Left cardiac atrium (tissue), 4 donors: Measurements from ENCODE around the gene OR2B3. TPM values are rescaled to one million over a fixed set of nuclear protein-coding genes. Genes with fewer than 3 reads are reported as not detected.
"Not testable (repeated sequence)": the region's sequence is repeated elsewhere in the genome, so short reads cannot be mapped to it uniquely, and the experiment has no call there.

Source experiments
- ATAC-seq, 2 donors: fragments of 200-7000 bp; cut with Tn5 transposase; one replicate each; pipeline ENCODE4 v1.9.1; 2020; ENCODE audit warnings: mild to moderate bottlenecking in 2 of 2, moderate library complexity in 2 of 2
- DNase-seq: peaks from one replicate; pipeline ENCODE4 v3.0.0-alpha.2; 2020
- intact Hi-C, 2 donors: fragments of 100-400 bp; cut with DNase I; formaldehyde crosslinking; loops; one replicate each; pipeline versions ENCODE4 v1.14.1 to v1.15.1; 2022 to 2023
- long read RNA-seq: library from polyadenylated mRNA; unstranded; transcript quantifications from one replicate; pipeline ENCODE4 v2.0.0, GENCODE V29; 2021
- total RNA-seq, 2 donors: library from RNA; stranded (reverse); fragmentation: NEBNext Ultra II Directional; extraction: Animal tissue kit (Norgen Biotek cat#: 25700); gene quantifications; one replicate each; pipeline ENCODE4 v1.2.1, GENCODE V29; 2021
- donor health status: DM: no; HTN: yes; CAD: no.
- donor health status: DM: no; HTN: yes; CAD: no; lungs with severe emphysema.
- donor health status: DM: yes; HTN: yes; CAD: no.
- donor health status: Dilated cardiomyopathy.

The OR2B3 gene, protein sequence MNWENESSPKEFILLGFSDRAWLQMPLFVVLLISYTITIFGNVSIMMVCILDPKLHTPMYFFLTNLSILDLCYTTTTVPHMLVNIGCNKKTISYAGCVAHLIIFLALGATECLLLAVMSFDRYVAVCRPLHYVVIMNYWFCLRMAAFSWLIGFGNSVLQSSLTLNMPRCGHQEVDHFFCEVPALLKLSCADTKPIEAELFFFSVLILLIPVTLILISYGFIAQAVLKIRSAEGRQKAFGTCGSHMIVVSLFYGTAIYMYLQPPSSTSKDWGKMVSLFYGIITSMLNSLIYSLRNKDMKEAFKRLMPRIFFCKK
- not detected for total RNA-seq
- long read RNA-seq: 0 reads

DNA sequence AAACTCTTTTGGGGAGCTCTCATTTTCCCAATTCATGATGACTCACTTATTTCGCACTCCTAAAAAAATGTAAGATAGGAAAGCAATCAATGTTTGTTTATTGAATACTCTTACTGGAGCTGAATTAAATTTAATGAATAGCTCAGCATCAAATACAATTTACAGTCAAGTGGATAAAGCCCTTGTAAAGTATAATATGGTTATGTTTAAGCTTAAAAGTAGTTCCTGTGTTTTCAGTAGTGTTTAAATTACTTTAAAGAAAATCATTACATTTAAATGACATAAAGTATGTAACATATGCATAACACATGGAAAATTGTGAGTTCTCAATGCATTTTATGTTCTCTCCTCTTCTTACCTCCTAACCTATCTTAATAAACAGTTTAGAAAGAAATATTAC lies at the start of gene OR2B3:
Gene OR2B3, minus strand, starts transcription at position 101 of the 400 bp plus-strand sequence. Its CDS starts 65 bp downstream, at position 36.
- no peak for DNase-seq
- intact Hi-C loops: no loop called here

DNA sequence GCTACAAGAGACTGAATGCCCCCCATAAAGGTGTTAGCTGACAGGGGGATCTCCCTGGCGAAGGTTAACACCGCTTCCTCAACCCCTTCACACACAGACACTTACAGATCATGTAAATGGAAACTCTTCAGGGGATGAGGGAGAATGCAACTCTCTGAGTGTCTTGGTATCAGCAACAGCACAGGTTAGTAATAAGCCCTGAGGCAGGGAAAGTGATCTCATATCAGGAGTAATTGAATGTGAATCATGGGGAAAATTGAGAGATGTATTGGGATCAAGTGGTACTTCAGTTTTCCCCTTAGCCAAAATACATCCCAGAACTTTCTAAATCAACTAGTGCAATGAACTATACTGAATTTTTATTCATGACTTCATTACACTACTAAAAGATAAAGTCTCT lies 44.6 kb upstream of the OR2B3 start:
- intact Hi-C loops: no loop called here
- ATAC-seq: no peak
- DNase-seq: no peak

More for the DNA sequence above, at the start of gene OR2B3:
- ATAC-seq: no peak

GRCh38 chr6:29130644-29131043 lies 43.5 kb upstream of the OR2B3 start:
- ATAC-seq (no peak), DNase-seq (no peak)
- intact Hi-C loops: no loop called here

DNA sequence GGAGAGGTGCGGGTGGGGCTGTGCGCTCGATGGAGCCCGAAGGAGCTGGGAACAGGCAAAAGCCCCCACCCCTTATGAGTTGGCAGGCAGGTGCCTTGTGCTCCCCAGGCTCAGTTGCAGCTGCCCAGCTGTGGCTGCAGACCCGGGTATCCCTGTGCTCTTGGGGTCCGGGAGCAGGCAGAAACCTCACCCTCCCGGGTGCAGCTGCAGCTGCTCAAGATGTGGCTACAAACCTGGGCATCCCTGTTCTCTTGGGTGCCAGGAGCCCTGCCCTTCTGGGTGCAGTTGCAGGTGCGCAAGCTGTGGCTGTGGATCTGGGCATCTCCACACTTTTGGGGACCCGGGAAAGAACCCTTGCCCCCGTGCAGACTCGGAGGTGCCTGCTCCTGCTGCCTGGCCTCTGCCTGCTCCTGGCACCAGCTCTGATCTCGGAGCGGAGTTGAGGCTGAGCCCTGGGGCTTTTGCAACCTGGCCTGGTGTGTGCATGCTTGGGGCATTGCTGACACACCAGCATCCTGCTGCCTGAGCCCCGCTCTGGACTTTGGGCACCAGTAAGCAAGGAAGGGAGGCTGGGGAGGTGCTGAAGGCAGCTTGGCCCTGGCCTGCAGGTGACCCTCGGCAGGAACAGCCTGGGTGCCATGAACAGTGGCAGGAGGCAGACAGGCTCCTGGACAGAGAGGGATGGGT lies 42.4 kb upstream of the OR2B3 start:
- DNase-seq: no peak
- no peak for ATAC-seq
- intact Hi-C loops: no loop called here

DNA sequence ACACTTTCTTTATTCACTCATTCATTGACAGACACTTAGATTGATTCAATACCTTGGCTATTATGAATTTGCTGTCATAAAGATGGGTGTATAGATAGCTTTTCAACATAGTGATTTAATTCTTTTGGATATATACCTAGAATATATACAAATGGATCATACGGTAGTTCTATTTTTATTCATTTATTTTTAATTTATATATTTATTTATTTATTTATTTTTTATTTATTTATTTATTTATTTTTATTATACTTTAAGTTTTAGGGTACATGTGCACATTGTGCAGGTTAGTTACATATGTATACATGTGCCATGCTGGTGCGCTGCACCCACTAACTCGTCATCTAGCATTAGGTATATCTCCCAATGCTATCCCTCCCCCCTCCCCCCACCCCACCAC lies 27.9 kb upstream of the OR2B3 start:
- ATAC-seq, intact Hi-C loops: not testable (repeated sequence)

DNA sequence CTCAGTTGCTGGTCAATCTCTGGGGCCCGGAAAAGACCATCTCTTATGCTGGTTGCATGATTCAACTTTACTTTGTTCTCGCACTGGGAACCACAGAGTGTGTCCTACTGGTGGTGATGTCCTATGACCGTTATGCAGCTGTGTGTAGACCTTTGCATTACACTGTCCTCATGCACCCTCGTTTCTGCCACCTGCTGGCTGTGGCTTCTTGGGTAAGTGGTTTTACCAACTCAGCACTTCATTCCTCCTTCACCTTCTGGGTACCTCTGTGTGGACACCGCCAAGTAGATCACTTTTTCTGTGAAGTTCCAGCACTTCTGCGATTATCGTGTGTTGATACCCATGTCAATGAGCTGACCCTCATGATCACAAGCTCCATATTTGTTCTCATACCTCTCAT lies 25.0 kb upstream of the OR2B3 start:
- intact Hi-C loops: no loop called here
- ATAC-seq (no peak), DNase-seq (no peak)

More for the DNA sequence above, 27.9 kb upstream of the OR2B3 start:
- not testable (repeated sequence) for DNase-seq

DNA sequence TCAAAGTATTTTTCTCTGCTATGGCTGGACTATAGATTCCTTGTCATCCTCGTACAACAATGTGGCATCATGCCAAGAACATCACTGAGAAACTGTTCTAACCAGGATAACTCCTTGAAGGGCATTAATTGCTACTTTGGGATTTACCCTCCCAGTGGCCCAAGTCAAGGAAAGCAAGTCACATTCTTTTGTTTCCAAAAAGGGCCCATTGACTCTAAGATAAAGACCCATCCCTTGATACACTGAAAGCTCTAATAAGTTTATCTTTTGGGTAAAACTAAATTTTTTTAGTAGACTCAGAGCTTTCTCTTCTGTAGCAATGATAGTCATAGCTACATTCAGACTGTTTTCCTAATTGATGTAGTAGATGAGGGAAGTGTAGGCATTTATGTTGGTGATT lies 20.6 kb upstream of the OR2B3 start, which contains the start of gene OR2J3:
Gene OR2J3, plus strand, starts transcription at position 301 of the 400 bp plus-strand sequence. CDS start 3,833 bp downstream, outside the sequence.
- no peak for ATAC-seq
- no peak for DNase-seq
- intact Hi-C loops: no loop called here

DNA sequence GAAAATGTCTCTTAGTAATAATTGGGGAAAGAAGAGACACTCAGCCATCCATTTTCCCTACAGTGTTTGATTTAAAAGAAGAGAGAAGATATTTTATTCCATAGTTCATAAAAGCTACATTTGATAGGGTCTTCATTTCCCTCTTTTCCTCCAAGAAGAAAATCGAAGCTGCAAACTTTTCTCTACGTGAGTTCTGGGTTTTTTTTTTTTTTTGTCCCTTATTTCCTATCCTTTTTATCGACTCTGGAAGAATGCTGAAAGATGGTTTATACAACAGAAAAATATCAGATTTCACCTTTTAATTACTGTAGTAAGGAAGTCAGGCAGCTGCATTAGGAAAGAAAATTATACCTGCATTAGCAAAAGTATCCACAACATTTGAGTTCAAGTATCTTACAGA lies 12.1 kb upstream of the OR2B3 start, which contains the start of gene OR2J1:
Gene OR2J1, plus strand, starts transcription at position 301 of the 400 bp plus-strand sequence. CDS start 1,453 bp downstream, outside the sequence.
- no peak for ATAC-seq
- intact Hi-C loops: no loop called here
- DNase-seq: no peak

GRCh38 chr6:29097803-29098202 lies 10.7 kb upstream of the OR2B3 start:
- no peak for DNase-seq
- ATAC-seq: no peak
- intact Hi-C loops: no loop called here

- intact Hi-C loops: no loop called here
- no peak for DNase-seq
- ATAC-seq: no peak
These were observed 5.8 kb upstream of the OR2B3 start for GRCh38 chr6:29092957-29093356.

DNA sequence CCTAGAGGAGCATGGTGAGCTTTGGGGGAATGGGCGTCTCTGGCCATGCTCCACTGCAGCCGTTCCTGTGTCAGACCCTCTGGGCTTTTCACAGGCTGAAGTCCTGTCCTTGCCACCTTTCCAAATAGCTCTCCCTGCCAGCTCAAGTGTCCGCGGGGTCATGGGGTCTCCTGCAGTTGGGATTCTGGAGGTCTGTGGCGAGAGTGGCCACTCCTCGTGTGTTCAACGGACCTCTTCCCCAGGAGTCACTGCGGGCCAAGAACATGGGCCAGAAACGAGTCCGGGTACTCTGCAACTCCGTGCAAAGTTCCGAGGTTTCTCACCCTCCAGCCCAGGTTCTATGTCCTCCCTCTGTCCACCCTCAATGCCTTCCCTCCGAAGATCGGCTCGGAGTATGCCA lies 4.7 kb downstream of the OR2B3 start:
- ATAC-seq (no peak), DNase-seq (no peak)
- intact Hi-C loops: no loop called here

GRCh38 chr6:29081312-29081711 lies 5.8 kb downstream of the OR2B3 start:
- ATAC-seq (no peak), DNase-seq (no peak)
- intact Hi-C loops: no loop called here

GRCh38 chr6:29079203-29079602 lies 7.9 kb downstream of the OR2B3 start:
- intact Hi-C loops: no loop called here
- no peak for ATAC-seq
- no peak for DNase-seq

GRCh38 chr6:29071831-29072723 lies 15.0 kb downstream of the OR2B3 start:
- intact Hi-C loops: no loop called here
- DNase-seq: no peak
- no peak for ATAC-seq

- DNase-seq (no peak), ATAC-seq (no peak)
- intact Hi-C loops: no loop called here
These were observed 35.4 kb downstream of the OR2B3 start for GRCh38 chr6:29051680-29052079.

GRCh38 chr6:29045075-29045474 lies 42.0 kb downstream of the OR2B3 start, which contains the start of gene OR2W1:
OR2W1 (minus strand) TSS chr6:29045175; CDS start chr6:29045175, 0 bp downstream.
- intact Hi-C loops: no loop called here
- ATAC-seq (no peak), DNase-seq (no peak)
